Anterior cingulate cortex (tissue), 58 donors: Measurements from ENCODE around the gene ELOVL1.
A peak's percentile ranks its signal among the peaks of the same experiment; 100 is the strongest.
"Not testable (repeated sequence)": the region's sequence is repeated elsewhere in the genome, so short reads cannot be mapped to it uniquely, and the experiment has no call there.

Experiments
- DNase-seq, 58 donors: peaks; one replicate each; lab custom pipeline; 2025; lab: John Stamatoyannopoulos, UW

The ELOVL1 gene

GRCh38 chr1:43367904-43368645 lies at the start of gene ELOVL1:
TSS of gene ELOVL1 (minus strand) at chr1:43368011. CDS start at chr1:43365609, 2,402 bp downstream.
- peak in 55 of 58 donors; percentile 44 to 92 (median 83) for DNase-seq

GRCh38 chr1:43415901-43416300 lies 48.1 kb upstream of the ELOVL1 start:
- DNase-seq = no peak

DNA sequence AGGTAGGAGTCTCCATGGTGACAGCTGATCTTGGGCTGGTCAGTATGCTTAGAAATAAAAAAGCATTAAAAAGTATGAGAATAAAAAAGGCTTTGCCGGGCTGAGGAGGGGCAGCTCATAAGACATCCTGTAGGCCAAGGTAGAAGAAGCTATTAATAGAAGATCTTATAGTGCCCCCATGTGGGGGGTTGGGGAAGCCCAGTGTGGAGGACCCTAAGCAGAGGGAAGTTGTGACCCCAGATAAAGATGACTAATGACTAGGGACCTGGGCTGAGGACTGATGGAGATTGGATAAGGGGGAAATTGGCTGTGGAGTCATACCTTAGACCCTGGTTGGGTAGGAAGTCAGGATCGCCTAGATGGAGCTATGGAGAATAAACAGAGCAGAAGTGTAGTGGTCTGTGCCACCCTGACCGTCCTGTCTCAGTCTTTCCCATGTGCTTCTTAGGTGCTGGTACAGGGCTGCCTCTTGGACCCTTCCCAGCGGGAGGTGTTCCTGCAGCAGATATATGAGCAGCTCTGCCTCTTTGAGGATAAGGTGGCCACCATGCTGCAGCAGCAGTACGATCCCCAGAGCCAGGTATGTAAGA lies 46.9 kb upstream of the ELOVL1 start:
- DNase-seq = peak in 18 of 58 donors; percentile 2 to 33 (median 9)

- DNase-seq = not testable (repeated sequence)
Observed at GRCh38 chr1:43413426-43413825, 45.6 kb upstream of the ELOVL1 start.

- DNase-seq = no peak
Observed at GRCh38 chr1:43410571-43410970, 42.8 kb upstream of the ELOVL1 start.

DNA sequence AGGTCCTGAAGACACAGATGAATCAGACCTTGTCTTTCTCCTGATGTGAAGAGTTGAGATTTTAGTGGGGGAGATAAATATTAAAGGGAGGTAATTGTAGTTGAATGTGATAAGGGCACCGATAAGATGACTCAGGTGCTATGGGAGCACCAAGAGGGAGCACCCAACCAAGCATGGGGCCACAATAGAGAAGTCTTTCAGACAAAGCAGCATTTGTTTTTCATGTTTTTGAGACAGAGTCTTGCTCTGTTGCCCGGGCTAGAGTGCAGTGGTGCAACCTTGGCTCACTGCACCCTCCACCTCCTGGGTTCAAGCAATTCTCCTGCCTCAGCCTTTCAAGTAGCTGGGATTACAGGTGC lies 38.0 kb upstream of the ELOVL1 start:
- no peak for DNase-seq

- DNase-seq = no peak
Observed at GRCh38 chr1:43405219-43405875, 37.5 kb upstream of the ELOVL1 start.

DNA sequence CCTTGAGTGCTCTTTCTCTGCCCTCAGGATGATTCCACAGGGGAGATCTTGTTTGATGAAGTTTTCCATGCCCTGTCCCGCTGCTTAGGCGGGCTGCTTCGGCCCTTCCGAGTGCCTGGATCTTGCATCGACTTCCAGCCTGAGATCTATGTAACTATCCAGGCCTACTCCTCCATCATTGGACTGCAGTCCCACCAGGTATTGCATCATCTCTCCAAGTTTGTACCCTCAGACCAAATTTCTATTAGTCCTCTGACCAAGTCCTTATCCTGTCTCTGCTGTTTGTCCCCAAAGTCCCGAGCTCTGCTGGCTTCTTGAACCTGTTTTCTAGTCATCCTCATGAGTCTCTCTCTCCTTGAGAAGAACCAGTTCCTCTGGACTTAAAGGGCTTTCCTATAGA lies 36.5 kb upstream of the ELOVL1 start:
- DNase-seq = no peak

DNA sequence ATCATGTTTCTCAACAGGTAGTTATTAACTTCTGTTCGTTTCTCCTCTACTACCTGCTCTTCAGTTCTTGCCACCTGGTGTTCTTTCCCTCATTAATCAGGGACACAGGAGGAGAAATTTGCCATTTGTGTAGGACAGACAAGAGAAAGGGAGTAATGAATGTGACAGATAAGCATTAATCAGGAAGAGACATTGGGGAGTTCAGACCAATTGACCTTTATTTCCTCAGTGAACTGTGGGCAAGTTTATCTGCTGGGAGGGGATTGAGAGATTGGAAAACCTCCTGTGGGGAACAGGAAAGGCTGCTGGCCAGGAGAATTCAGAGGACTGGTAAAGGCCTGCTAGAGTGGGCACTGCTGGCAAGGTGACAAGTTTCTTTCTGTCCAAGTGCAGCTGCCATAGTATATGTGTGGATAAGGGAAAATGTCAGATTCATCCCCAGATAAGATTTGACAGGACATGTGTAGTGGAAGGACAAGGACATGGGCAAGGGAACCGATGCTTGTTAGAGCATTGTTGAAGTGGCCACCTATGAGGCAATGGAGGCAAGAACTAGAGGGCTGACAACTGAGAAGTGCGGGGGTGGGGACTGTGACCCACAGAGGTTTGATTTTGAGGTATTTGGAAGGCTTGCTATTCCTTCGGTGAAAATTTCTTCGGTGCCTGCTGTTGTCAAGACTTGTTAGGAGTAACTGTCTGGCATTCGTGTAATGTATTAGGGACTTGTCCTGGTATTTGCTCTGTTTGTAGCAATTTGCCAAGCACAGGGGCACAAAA lies 34.5 kb upstream of the ELOVL1 start:
- no peak for DNase-seq

DNA sequence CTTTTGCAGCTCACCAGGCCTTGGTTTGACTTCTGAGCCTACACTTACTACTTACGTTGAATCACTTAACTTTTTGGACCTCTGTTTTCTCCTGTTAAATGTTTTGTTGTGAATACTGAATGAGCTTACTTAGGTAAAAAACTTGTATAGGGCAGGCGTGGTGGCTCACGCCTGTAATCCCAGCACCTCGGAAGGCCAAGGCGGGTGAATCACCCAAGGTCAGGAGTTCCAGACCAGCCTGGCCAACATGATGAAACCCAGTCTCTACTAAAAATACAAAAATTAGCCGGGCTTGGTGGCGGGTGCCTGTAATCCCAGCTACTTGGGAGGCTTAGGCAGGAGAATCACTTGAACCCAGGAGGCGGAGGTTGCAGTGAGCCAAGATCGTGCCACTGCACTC lies 32.6 kb upstream of the ELOVL1 start:
- not testable (repeated sequence) for DNase-seq

DNA sequence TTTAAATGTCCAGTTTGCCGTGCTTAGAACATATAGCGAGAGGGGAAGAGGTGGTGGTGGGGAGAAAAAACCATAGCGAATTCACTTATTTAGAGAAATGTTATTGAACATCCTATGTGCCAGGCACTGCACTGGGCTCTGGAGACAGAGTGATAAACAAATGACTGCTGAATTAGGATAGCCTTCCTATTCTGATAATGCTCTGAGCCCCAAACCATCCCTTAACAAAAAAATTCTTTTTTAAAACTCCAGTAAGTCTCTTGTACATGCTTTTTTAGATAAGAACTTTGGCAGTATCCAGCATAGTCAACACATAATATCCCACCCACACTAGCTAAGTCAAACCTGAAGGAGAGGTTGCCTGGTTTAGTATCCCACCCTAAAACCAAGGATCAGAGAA lies 30.4 kb upstream of the ELOVL1 start:
- DNase-seq = no peak

DNA sequence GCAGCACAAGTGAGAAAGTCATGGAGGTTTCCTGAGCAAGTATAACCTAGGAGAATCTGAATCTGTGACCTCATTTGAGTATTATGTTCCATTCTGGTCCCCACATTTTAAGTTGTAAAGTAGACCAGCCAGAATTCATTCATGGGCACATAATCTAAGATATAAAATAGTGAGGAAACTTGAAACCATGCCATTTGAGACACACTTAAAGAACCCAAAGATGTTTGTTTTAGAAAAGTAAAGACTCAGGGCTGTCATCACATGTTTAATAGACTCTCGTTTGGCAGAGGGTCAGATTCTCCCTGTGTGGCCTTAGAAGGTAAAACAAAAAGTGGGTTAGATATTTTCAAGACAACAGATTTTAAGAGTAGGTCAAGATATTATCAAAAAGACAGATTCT lies 28.2 kb upstream of the ELOVL1 start:
- no peak for DNase-seq

DNA sequence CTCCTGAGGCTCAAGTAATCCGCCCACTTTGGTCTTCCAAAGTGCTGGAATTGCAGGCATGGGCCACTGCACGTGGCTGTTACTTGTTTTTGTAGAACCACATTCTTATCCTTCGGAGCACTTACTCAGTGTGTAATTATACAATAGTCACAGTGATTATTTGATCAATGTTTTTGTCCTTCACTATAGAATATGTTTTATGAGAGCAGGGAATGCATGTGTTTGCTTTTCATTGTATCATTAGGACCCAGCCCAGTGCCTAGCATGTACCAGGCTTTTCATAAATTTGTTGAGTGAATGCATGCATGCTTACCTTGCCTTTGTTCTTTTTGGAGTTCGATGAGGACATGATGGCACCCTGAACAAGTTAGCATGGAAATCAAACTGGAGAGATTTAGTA lies 27.7 kb upstream of the ELOVL1 start:
- no peak for DNase-seq

GRCh38 chr1:43392702-43393101 lies 24.9 kb upstream of the ELOVL1 start:
- DNase-seq = no peak

DNA sequence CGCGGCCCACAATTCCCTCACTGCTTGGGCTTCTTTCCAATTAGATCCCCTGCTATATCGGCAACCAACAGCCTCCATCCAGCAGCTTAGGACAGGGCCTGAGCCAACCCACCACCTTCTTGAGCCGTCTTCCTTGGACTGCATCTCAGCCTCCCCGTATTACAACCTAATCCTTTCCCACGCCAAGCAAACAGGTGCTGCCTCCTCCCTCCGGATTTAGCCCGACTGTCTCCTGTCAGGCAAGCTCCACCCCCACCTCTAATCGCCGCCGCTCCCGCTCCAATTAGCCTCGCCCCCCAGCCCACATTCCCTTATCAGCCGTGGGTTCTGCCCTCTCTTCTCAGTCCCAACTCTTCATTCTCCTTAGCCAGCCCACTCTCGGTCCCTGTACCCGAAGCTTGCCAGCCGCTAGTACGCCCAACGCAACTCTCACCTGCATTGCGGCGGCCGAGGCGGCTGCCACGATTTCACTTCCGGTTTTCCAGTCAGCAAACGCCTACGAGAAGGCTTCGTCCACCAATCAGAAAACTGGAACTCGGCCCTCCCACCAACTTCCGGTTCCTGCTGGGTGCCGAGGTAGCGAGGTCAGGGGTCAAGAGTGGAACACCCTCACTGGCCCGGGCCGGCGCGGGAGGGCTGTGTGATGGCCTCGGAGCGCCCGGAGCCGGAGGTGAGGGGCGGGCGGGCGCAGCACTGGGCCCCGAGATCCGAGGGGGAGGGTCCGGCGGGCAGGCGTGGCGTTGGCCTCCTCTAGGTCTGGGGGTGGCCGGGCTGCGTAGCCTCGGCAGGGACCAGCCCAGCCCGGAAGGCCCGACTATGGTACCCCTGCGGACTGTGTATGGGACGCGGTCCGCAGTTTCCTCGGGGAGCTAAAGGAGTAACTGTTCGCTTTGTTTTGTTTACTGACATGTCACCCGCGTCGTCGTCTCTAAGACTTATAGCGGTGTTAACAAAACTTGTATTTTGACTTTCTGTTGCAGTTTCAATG lies 21.8 kb upstream of the ELOVL1 start, which contains the start of the genes MED8 and SZT2:
Gene MED8, minus strand, starts transcription at position 475 of the 988 bp plus-strand sequence. Its CDS starts 36 bp downstream, at position 439.
Gene SZT2, plus strand, starts transcription at position 574 of the 988 bp plus-strand sequence. Its CDS starts 70 bp downstream, at position 644.
- peak; percentile 60 to 97 (median 92) for DNase-seq

GRCh38 chr1:43388613-43389012 lies 20.8 kb upstream of the ELOVL1 start:
- no peak for DNase-seq

DNA sequence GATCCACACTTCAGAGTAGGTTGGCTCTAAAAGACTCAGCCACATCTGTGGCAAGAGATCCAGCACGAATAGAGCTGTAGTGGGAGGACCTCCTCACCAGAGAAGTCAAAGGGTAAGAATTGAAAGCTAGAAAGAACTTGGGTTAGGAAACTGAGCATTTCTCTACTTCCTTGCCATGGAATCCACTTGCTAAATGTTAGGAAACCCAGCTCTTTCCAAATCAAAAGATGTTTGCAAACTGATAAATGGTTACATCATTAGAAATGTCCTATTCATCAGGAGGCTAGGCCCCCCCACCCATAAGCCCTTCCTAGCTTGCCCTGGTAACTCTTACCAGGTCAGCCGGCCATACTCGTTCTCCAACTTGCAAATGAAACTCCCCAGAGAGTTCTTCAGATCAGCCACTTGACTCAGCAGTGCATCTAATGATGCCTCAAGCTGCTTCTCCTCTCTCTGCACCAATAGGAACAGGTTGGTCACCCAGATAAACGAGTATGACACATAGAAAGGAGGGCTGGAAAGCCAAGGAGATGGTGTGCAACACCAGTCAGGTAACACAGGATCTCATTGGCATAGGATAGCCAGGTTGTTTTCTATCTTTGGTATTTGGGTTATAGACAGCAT lies 20.3 kb upstream of the ELOVL1 start:
- no peak for DNase-seq

GRCh38 chr1:43386676-43387075 lies 18.9 kb upstream of the ELOVL1 start:
- no peak for DNase-seq

DNA sequence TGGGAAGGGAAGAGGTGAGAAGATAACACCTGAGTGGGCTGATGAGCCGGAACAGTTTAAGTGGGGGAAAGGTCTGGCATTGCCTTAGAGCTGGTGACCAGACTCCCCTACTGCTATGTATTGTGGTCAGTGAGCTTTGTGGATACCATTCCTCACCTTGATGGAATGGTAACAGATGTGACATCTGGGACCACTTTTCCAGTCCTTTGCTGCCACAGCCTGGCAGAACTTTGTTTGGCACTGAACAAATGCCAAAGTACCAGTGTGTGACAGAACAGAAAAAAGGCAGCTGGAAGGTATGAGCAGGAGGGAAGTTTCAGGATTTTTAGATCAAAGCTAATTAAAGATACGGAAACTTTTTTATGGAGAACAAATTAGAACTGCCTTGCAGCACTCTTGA lies 15.6 kb upstream of the ELOVL1 start:
- peak in 33 of 58 donors; percentile 2 to 71 (median 22) for DNase-seq
